ENCODE data around the gene LGALS4. TPM values are rescaled to one million over a fixed set of nuclear protein-coding genes. Genes with fewer than 3 reads are reported as not detected.
"Not testable (repeated sequence)": the region's sequence is repeated elsewhere in the genome, so short reads cannot be mapped to it uniquely, and the experiment has no call there.

Gene LGALS4
- total RNA-seq, 1 experiment from 2014 or later = 959 TPM

DNA sequence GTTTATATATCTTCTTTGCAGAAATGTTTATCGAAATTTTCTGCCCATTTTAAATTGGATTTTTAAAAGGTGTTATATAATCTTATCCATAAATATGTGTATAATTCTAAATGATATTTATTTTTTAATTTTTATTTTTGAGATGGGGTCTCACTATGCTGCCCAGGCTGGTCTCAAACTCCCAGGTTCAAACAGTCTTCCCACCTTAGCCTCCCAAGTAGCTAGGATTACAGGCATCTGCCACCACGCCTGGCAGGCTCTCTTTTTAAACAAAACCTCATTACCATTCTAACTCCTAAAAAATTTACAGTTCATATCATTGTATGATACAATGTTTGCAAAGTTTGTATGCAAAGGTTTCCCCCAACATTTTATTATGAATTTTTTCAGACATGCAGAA lies 16.6 kb downstream of the LGALS4 start:
- DNase-seq (ENCODE audit: low spot score) = no peak

- no peak for DNase-seq (ENCODE audit: low spot score)
Observed at GRCh38 chr19:38795549-38795948, 17.2 kb downstream of the LGALS4 start.

DNA sequence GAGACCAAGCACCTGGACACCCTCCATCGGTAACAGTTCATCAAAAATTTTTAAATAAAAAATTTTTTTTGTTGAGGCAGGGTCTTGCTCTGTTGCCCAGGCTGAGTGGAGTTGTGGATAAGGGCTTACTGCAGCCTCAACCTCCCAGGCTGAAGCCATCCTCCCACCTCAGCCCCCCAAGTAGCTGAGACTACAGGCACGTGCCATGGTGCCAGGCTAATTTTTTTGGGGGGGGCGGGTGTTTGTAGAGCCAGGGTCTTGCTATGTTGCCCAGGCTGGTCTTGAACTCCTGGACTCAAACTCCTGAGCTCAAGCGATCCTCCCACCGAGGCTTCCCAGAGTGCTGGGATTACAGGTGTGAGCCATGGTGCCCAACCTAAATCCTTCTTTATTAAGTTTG lies 19.1 kb downstream of the LGALS4 start:
- DNase-seq (ENCODE audit: low spot score) = no peak

DNA sequence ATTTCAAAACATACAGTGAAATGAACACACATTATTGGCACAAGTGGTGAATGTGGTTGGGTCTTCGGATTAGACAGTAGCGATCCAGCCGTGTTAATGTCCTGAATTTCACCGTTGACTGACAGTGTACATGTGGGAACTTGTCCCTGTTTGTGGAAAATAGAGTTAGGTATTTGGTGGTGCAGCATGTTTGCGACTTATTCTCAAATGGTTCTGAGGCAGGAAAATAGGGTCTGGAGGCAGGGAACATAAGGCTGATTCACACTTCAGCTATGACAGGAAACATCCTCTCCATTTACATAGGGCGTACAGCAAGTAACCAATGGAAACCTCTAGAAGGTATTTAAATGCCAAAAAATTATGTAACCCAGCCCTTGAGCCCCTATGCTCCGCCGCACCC lies 19.6 kb downstream of the LGALS4 start:
- DNase-seq (ENCODE audit: low spot score) = peak; percentile 49

DNA sequence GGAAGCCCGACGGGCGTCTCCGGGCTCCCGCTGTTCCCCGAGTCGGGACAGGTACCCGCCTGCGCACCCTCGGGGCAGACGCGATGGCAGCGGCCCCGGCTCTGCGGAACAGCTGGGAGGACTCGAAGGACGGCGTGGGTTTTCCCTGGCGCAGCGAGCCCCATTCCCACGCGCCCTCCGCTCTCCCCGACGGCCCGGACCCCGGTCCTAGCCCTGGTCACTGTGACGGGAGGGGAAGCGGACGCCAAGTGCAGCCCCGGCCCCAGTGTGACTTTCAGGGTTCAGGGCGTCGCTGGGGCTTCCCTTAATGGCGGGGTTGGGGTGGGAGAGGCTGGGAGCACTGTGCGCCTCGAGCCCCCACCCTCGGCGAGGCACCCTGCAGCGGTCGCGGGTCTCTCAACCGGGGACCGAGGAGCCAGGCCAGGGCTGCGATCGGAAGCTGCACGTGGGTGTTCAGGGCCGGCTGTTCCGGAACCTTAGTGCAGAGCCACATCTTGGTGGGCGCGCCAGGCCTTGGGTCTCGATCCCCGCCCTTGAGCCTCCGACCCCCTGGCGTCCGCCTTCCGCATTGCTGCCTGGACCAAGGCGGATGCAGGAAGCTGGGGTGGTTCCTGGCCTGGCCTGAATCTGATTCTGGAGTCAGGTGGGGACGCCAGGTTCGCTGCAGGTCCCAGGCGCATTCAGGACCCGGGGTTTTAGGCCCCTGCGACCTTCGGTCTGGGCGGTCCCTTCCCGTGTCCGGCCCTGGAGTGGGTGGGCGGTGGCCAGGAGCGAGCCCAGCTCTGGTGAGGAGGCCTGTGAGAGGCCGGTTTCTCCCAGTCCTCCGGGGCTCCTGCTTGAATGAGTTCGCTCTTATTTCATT lies 20.3 kb downstream of the LGALS4 start:
- peak; percentile 83 for DNase-seq (ENCODE audit: low spot score)

GRCh38 chr19:38791451-38792064 lies 21.2 kb downstream of the LGALS4 start:
- DNase-seq (ENCODE audit: low spot score) = not testable (repeated sequence)

GRCh38 chr19:38790507-38791403 lies 22.0 kb downstream of the LGALS4 start:
- not testable (repeated sequence) for DNase-seq (ENCODE audit: low spot score)

DNA sequence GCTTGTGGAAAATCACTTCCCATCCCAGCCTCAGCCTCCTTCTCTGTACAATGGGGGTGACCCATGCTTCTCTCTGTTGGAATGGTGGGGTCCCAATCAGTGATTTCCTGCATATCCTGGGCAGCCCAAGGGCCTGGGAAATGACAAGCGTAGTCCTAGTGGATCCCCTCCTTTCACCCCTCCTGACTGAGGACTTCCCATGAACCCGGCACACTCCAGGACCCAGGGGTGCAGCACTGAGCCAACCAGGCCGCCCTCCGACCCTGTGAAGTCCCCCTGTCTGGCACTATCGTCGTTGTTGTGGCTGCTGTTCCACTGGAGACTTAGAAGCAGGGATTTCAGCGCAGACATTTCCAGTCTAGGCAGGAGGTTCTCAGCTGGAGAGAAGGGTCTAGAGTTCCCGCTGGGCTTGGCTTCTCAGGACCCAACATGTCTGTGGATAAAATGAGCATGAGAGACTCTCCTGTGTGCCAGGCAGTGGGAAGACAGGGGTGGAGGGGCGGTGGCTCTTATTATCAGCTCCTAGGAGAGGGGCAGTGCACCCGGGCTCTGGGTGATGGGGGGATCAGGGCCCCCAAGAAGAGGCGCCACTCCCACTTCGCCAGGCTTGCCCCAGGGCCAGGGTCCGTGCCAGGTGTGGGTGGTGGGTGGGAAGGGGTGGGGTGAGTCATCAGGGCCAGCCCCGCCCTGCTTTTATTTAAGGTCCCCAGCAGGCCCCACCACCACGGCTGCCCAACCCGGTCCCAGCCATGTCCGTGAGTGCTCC lies 24.1 kb downstream of the LGALS4 start, which contains the start of gene LGALS7B:
LGALS7B (plus strand) TSS at position 723 of the 766 bp plus-strand sequence; CDS start at position 750, 27 bp downstream.
- DNase-seq (ENCODE audit: low spot score) = no peak

DNA sequence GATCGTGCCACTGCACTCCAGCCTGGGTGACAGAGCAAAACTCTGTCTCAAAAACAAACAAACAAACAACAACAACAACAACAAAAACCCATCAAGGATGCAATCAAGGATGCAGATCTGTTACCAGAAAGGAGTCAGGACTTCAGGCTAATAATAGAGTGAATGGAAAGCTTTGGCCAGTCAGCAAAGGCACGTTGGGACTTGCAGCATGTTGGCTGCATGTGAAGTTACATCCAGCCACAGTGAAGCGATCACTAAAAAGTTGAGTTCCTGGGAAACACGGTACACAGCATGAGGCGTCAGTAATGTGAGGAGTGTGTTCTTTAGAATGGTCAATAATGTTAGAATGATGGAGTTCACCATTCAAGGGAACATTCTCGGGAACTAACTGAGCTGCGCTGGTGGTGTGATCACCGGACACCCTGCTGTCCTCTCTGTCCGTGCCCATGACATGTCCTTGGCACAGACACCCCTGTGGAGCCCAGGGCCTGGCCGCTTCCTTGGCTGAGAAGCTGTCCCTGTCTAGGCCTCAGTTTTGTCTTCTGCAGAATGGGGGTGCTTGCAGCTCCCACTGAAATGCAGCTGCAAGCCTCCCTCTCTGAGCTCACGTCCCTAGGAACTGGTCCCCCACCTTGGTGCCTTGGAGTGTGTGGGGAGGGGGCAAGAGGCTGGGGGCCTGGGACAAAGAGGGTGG lies 26.0 kb downstream of the LGALS4 start:
- DNase-seq (ENCODE audit: low spot score) = no peak

DNA sequence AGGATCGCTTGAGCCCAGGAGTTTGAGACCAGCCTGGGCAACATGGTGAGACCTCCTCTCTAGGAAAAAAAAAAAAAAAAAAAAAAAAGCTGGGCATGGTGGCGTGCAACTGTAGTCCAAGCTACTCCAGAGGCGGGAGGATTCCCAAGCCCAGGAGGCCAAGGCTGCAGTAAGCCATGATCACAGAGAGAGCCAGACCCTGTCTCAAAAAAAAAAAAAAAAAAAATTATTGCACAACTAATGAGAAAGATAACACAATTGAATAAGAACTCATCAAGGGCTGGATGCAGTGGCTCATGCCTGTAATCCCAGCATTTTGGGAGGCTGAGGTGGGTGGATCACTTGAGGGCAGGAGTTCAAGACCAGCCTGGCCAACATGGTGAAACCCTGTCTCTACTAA lies 26.7 kb downstream of the LGALS4 start:
- DNase-seq (ENCODE audit: low spot score) = not testable (repeated sequence)

- DNase-seq (ENCODE audit: low spot score) = no peak
Observed at GRCh38 chr19:38785187-38785699, 27.5 kb downstream of the LGALS4 start.

GRCh38 chr19:38784224-38784623 lies 28.5 kb downstream of the LGALS4 start:
- no peak for DNase-seq (ENCODE audit: low spot score)

DNA sequence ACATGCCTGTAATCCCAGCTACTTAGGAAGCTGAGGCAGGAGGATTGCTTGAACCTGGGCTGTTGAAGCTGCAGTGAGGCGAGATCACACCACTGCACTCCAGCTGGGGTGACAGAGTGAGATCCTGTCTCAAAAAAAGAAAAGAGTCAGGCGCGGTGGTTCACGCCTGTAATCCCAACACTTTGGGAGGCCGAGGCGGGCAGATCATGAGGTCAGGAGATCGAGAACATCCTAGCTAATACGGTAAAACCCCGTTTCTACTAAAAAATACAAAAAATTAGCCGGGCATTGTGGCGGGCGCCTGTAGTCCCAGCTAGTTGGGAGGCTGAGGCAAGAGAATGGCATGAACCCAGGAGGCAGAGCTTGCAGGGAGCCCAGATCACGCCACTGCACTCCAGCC lies 30.5 kb downstream of the LGALS4 start:
- DNase-seq (ENCODE audit: low spot score) = not testable (repeated sequence)

GRCh38 chr19:38781058-38781457 lies 31.7 kb downstream of the LGALS4 start:
- no peak for DNase-seq (ENCODE audit: low spot score)

DNA sequence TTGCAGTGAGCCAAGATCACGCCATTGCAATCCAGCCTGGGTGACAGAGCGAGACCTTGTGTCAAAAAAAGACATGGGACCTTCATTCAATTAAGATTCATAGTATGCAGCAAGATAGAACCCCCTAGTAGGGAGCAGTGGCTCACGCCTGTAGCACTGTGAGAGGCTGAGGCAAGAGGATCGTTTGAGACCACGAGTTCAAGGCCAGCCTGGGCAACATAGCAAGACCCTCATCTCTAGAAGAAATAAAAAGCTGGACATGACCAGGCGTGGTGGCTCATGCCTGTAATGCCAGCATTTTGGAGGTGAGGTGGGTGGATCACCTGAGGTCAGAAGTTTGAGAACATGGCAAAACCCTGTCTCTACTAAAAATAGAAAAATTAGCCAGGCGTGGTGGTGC lies 32.3 kb downstream of the LGALS4 start:
- DNase-seq (ENCODE audit: low spot score) = no peak

- no peak for DNase-seq (ENCODE audit: low spot score)
Observed at GRCh38 chr19:38778733-38779132, 34.0 kb downstream of the LGALS4 start.

DNA sequence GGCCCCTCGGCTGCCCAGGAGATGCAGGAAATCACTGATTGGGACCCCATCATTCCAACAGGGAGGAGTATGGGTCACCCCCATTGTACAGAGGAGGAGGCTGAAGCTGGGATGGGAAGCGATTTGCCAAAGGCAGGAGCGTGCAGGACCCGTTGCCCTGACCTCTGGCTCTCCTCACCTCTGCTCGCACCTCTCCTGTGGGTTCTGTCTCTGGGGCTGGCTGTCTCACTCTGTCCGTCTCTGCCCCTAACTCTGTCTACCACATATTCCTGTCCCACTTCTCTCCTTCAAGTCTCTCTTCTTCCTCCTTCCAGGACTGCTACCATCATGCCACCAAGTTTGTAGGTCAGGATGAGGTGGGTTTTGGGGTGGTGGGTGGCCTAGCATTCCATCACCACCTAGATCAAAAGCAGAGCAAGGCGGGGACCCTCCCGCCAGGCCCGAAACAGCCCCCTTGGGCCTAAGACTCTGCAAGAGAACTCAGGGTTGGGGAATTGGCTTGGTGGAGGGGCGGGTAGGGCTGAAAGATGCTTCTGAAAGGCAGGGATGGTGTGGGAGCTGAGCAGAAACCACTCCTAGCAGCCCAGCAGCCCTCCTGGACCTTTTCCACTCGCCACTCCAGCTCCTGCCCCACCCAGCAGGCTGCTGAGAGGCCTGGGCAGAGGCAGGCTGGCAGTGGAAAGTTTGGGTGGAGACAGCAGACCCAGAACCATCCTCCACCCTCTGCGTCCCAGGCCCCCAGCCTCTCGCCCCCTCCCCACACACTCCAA lies 38.4 kb downstream of the LGALS4 start:
- no peak for DNase-seq (ENCODE audit: low spot score)

- DNase-seq (ENCODE audit: low spot score) = no peak
Observed at GRCh38 chr19:38773469-38774177, 39.1 kb downstream of the LGALS4 start, which contains the start of gene LGALS7. Gene LGALS7 (minus strand): TSS chr19:38773517. CDS start chr19:38773492, 25 bp downstream.

DNA sequence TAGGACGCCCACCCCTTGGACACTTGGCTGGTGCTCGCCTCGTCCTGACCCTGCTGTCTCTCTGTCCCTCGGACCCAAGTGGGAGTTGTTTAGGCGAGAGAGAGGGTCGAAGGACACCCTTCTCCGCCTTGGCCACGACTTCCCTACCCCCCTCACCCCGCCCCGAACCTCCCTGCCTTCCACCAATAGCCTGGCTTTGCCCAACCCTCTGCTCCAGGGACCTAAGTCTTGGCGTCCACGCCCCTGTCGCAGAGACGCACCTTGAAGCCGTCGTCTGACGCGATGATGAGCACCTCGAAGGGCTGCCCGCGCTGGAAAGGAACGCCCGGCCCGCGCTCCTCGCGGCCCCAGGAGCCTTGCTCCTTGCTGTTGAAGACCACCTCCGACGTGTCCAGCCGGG lies 41.2 kb downstream of the LGALS4 start:
- DNase-seq (ENCODE audit: low spot score) = not testable (repeated sequence)

Measured in HT-29 (cell line).